ENCODE results near the gene CCDC134.
"Not testable (repeated sequence)": the region's sequence is repeated elsewhere in the genome, so short reads cannot be mapped to it uniquely, and the experiment has no call there.

CCDC134 gene

DNA sequence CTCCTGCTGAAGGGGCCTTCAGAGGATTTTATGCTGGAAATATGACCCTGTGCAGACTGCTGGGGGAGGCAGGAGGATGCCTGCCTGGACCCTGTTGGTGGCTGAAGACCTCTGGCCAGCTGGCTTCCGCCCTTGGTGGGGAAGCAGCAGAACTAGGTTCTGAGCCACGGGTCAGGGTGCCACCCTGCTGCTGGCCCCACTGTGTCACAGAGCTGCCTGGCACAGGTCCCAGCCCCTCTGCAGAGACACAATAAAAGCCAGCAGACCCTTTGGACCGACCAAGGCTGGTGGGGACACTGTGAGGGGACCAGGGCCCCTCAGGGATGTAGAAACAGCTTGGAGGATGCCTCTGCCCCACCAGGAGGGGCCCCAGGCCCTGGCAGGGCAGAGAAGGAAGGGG is 25.5 kb downstream of the CCDC134 start:
- no peak for DNase-seq

GRCh38 chr22:41826430-41827383 is 26.2 kb downstream of the CCDC134 start:
- DNase-seq, result no peak

DNA sequence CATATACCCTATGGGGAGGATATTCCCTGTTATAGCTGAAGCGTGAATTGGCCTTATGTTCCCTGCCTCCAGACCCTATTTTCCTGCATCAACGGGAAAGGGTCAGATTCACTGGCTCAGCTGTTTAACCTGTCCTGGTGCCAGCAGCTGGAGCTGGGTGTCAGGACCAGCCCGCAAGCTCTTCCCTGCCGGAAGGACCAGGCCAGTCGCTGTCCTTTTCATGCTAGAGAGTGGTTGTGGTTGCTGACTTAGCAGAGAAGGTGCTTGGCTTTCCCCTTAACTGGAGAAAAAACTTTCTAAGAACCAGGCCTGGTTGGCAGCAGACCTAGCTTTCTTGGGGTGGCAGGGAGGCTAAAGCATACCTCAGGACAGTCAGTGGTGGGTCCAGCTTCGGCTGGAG is 27.2 kb downstream of the CCDC134 start:
- no peak for DNase-seq

DNA sequence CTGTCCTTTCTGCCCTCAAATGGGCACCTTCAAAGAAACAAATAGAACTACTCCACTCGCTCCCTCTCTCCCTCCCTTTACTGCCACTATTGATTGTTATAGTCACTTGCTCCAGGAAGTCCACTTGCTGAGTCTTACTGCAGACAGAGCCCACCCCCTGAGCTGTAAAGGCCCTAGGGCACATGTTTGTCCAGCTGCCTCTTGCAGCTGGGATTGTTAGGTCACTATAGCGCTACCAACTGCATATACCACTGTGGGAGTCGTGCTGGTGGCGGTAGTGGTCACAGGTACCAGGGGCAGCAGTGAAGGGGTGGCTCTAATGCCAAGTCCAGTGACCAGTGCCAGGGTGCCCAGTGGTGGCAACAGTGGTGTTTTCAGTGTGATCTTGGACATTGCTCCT is 28.0 kb downstream of the CCDC134 start:
- no peak for DNase-seq

DNA sequence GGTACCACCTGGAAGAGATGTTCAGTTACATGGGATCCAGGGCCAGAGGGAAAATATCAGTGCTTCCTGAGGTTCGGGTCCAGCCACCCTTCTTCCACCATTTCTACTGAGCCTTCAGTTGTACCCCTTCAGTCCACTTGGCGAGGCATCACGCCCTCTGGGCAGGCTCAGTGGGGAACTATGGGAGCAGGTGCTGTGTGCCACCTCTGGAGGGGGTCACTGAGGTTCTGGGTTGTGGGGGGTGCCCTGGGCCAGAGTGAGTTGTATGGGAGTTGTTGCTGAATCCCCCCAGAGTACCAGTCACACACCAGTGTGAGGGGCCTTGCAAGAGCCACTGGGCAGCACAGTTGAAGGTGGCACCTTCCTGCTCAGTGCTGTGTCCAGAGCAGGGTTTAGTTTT is 29.7 kb downstream of the CCDC134 start:
- DNase-seq, result no peak

- DNase-seq, result no peak
Observed at GRCh38 chr22:41831383-41831782, 30.9 kb downstream of the CCDC134 start.

GRCh38 chr22:41831828-41832552 is 31.5 kb downstream of the CCDC134 start:
- DNase-seq, result no peak

DNA sequence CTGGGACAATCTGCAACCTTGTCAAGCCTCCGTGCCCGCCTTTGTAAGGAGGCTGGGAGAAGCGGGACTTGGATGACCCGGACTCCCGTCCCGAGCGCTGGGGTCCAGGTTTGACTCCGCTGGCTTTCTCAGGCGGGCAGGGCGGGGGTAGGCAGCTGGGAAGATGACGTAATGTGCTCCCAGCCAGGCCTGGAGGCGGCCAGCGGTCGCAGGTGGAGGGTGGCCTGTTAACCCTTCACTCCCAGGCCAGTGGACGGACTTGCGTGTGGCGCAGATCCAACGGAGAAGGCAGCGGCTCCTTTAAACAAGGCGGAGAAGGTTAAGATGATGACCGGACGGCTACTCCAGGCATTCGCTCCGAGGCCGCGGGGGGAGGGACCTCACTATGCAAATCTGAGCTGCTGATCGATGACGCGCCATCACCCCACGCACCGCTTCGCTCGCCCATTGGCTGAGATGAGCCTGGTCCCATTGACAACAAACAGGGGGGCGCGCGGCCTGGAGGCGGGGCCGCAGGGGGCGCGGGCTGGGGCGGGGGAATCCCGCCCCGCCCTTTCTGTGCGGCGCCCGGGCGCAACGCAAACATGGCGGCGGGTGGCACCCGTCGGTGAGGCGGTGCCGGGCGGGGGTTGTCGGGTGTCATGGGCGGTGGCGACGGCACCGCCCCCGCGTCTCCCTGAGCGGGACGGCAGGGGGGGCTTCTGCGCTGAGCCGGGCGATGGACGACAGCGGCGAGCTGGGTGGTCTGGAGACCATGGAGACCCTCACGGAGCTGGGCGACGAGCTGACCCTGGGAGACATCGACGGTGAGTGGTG is 32.3 kb downstream of the CCDC134 start, which contains the start of gene SREBF2:
Gene SREBF2, plus strand, starts transcription at position 553 of the 816 bp plus-strand sequence. Its CDS starts 166 bp downstream, at position 719.
- peak; percentile 98 for DNase-seq

- DNase-seq, result peak; percentile 16
Observed at GRCh38 chr22:41833369-41834004, 33.0 kb downstream of the CCDC134 start.

DNA sequence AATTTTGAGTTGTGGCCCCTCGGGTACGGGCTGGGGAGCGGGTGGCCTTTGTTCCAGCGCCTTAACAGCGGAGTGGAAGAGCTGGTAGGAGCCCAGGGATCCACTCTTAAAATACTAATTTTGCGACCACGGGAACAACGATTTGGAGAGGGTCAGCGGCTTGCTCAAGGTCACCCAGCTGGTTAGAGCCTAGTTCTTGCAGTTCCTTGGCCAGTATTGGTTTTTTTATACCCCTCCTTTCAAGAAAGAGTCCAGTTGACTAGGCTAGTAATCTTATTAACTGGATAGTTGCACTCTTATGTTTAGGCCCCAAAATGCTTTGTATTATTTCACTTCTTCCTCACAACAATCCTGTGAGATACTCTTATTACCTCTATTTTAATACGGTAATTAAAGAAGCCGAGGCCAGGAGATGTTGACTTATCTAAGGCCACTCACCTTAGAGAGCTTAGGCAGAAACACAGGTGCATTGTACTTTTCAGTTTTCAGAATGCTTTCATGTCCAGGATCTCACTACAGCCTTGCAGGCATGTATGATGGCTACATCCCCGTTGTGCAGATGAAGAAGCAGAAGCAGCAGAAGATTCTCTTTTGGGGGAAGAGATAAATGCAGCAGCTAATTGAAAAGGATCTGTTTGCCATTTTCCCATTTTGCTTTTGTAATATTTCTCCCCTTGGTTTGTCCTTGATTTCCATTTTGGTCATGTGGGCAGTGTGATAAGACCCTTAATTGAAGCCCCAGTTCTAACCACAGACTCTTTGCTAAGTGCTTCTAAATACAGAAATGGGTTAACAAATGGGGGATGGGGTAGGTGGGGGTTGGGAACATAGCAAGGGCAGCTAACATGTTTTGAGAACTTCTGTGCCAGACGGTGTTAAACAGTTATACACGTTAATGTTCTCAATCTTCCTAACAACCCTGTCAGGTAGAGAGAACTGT is 33.8 kb downstream of the CCDC134 start:
- DNase-seq, result no peak

DNA sequence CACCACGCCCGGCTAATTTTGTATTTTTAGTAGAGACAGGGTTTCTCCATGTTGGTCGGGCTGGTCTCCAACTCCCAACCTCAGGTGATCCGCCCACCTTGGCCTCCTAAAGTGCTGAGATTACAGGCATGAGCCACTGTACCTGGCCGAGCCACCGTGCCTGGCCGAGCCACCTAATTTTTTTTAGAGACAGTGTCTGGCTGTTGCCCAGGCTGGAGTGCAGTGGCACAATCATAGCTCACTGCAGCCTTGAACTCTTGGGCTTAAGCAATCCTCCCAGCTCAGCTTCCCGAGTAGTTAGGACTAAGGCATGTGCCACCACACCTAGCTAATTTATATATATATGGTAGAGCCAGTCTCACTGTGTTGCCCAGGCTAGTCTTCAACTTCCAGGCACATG is 35.0 kb downstream of the CCDC134 start:
- DNase-seq, result not testable (repeated sequence)

DNA sequence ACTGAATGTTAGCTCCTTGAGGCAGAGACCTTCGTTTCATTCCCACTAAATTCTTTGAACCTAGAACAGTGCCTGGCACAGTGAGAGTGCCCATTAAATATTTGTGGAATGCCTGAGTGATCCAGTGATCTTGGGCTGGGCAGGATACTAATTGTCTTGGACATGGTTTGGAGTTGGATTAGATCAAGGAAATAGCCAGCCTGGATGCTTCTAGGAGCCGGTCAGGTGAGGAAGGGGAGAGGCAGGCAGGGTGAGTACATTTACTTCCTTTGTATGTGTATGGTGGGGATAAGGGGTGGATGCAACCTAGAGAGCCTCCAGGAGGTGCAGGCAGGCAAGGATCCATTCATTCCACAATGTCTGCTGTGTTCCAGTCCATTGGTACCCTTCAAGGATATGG is 36.1 kb downstream of the CCDC134 start:
- DNase-seq, result no peak

GRCh38 chr22:41838842-41839618 is 38.6 kb downstream of the CCDC134 start:
- no peak for DNase-seq

DNA sequence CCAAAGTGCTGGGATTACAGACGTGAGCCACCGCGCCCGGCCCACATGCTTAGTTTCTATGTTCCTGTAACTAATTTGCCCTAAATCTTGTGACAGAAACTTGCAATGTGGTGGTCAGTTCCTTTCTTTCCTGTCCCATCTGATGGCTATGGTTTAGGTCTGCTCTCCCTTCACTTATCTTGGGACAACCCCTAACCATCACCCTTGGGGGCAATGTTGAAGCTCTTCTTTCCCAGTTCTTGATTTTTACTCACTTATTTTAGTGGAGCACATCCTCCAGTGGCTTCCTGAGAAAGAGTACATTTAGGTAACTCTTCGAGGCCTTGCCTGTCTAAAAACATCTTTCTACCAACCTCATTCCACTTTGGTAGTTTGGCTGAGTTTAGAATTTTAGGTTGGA is 39.7 kb downstream of the CCDC134 start:
- DNase-seq, result no peak

GRCh38 chr22:41841085-41841712 is 40.7 kb downstream of the CCDC134 start:
- DNase-seq, result no peak

- no peak for DNase-seq
Observed at GRCh38 chr22:41842996-41843970, 42.8 kb downstream of the CCDC134 start.

- no peak for DNase-seq
Observed at GRCh38 chr22:41844036-41844435, 43.6 kb downstream of the CCDC134 start.

GRCh38 chr22:41844513-41844912 is 44.0 kb downstream of the CCDC134 start:
- no peak for DNase-seq

Measured in activated CD4-positive, alpha-beta T cell treated with anti-CD3 and anti-CD28 coated beads for 1 hour (primary cell).